Transverse colon (tissue), 3 donors: ENCODE results near the gene ACP5.
"Not testable (repeated sequence)": the region's sequence is repeated elsewhere in the genome, so short reads cannot be mapped to it uniquely, and the experiment has no call there.

Source experiments
- EP300 ChIP-seq: sonication (generic); formaldehyde crosslinking; IDR thresholded peaks from one replicate; pipeline ENCODE4 v1.6.1; 2017; ENCODE audit warnings: antibody characterized with exemption, low read depth
- TF ChIP-seq, protein P1 (sequence below), 5 experiments: fragments of 200-600 bp in 3 of 5; fragments of 450-650 bp in 2 of 5; sonication (generic) in 3 of 5; IDR thresholded peaks; 1 replicate in 2 of 5; 2 replicates in 3 of 5; pipeline ENCODE4 v1.5.1; 2016 to 2017; ENCODE audit warnings: antibody characterized with exemption in 5 of 5, inconsistent platforms in 3 of 5, mild to moderate bottlenecking in 2 of 5, moderate library complexity in 1 of 5

DNA sequence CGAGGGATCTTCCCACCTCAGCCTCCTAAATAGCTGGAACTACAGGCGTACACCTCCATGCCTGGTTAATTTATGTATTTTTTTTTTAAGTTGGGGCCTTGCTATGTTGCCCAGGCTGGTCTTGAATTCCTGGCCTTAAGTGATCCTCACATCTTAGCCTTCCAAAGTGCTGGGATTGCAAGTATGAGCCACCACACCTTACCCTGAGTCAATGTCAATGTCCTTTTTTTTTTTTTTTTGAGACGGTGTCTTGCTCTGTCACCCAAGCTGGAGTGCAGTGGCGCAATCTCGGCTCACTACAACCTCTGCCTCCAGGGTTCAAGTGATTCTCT lies 11.8 kb downstream of the ACP5 start:
- TF ChIP-seq EP300: not testable (repeated sequence)
- TF ChIP-seq, protein P1, sequence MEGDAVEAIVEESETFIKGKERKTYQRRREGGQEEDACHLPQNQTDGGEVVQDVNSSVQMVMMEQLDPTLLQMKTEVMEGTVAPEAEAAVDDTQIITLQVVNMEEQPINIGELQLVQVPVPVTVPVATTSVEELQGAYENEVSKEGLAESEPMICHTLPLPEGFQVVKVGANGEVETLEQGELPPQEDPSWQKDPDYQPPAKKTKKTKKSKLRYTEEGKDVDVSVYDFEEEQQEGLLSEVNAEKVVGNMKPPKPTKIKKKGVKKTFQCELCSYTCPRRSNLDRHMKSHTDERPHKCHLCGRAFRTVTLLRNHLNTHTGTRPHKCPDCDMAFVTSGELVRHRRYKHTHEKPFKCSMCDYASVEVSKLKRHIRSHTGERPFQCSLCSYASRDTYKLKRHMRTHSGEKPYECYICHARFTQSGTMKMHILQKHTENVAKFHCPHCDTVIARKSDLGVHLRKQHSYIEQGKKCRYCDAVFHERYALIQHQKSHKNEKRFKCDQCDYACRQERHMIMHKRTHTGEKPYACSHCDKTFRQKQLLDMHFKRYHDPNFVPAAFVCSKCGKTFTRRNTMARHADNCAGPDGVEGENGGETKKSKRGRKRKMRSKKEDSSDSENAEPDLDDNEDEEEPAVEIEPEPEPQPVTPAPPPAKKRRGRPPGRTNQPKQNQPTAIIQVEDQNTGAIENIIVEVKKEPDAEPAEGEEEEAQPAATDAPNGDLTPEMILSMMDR (IDR thresholded peaks at IDR 0.05): not testable (repeated sequence)
